HUES6 (cell line): ENCODE results near the gene P2RX7.
"Not testable (repeated sequence)": the region's sequence is repeated elsewhere in the genome, so short reads cannot be mapped to it uniquely, and the experiment has no call there.

Experiments
- H3K27ac ChIP-seq: 2 replicates; pipeline ENCODE4 v1.7.0; 2013; ENCODE audit warnings: low read depth, mild to moderate bottlenecking, low read length, inconsistent platforms
- H3K27me3 ChIP-seq: 2 replicates; pipeline ENCODE4 v1.6.1; 2013; ENCODE audit warnings: low read length; ENCODE audit not compliant: control insufficient read depth, insufficient read depth
- H3K36me3 ChIP-seq: 2 replicates; pipeline ENCODE4 v1.6.1; 2013; ENCODE audit warnings: low read length; ENCODE audit not compliant: control insufficient read depth, insufficient read depth
- H3K4me1 ChIP-seq: 2 replicates; pipeline ENCODE4 v1.6.1; 2013; ENCODE audit warnings: low read length; ENCODE audit not compliant: control insufficient read depth, insufficient read depth
- H3K4me3 ChIP-seq: 2 replicates; pipeline ENCODE4 v1.5.1; 2013; ENCODE audit warnings: low read depth, low read length
- H3K9ac ChIP-seq: one replicate; pipeline ENCODE4 v1.6.1; 2013; ENCODE audit warnings: mild to moderate bottlenecking, low read length
- H3K9me3 ChIP-seq: 2 replicates; pipeline ENCODE4 v1.6.1; 2013; ENCODE audit warnings: low read depth, low read length; ENCODE audit not compliant: control insufficient read depth, insufficient read depth

P2RX7 gene

GRCh38 chr12:121159467-121160307 lies 27.0 kb downstream of the P2RX7 start:
- Histone ChIP-seq H3K4me3 (no peak overlapping the region), H3K9ac (no peak overlapping the region), H3K4me1 (no peaks in the 10 kb centered on the region), H3K36me3 (no peaks in the 10 kb centered on the region), H3K9me3 (peaks cover 5% of the 10 kb centered on the region; the same call in 1 of the 2 replicates), H3K27me3 (no peaks in the 10 kb centered on the region; the same call in 1 of the 2 replicates), H3K27ac (no peak overlapping the region)

- Histone ChIP-seq H3K27me3 (no peaks in the 10 kb centered on the region), H3K9ac (no peak overlapping the region)
Measured at GRCh38 chr12:121162384-121162783, 29.7 kb downstream of the P2RX7 start.

GRCh38 chr12:121162985-121163384 lies 30.3 kb downstream of the P2RX7 start:
- H3K27ac ChIP-seq, result no peak overlapping the region
- H3K36me3 ChIP-seq, result no peaks in the 10 kb centered on the region
- peaks cover 2% of the 10 kb centered on the region; the same call in 1 of the 2 replicates for H3K9me3 ChIP-seq
- no peak overlapping the region for H3K4me3 ChIP-seq
- H3K9ac ChIP-seq, result no peak overlapping the region
- no peaks in the 10 kb centered on the region for H3K27me3 ChIP-seq
- no peaks in the 10 kb centered on the region for H3K4me1 ChIP-seq

More at GRCh38 chr12:121162384-121162783, 29.7 kb downstream of the P2RX7 start:
- peaks cover 5% of the 10 kb centered on the region; the same call in 1 of the 2 replicates for H3K9me3 ChIP-seq
- H3K4me1 ChIP-seq, result no peaks in the 10 kb centered on the region
- no peak overlapping the region for H3K4me3 ChIP-seq
- H3K36me3 ChIP-seq, result no peaks in the 10 kb centered on the region
- no peak overlapping the region for H3K27ac ChIP-seq

DNA sequence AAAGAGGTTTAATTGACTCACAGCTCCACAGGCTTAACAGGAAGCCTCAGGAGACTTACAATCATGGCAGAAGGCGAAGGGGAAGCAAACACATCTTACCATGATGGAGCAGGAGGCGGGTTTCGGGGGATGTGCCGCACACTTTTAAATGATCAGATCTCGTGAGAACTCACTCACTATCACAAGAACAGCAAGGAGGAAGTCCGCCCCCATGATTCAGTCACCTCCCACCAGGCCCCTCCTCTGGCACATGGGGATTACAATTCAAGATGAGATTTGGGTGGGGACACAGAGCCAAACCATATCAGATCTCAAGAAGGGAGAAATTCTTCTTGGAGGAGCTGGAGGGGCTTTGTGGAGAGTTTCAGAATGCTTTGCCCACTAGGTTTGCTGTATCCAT lies 32.2 kb downstream of the P2RX7 start:
- H3K36me3 ChIP-seq, H3K9me3 ChIP-seq, H3K27me3 ChIP-seq: not testable (repeated sequence)

DNA sequence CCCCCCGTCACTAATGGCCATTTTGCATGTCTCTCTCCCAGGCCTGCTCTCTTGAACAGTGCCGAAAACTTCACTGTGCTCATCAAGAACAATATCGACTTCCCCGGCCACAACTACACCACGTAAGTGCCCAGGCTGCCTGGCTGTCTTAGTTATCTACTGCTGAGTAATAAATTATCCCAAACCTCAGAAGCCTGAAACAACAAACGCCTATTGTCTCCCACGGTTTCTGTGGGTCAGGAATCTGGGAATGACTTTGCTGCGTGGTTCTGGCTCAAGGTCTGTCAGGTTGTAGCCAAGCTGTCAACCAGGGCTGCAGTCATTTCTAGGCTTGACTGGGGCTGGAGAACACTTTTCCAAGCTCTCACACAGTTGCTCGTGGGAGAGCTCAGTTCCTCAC lies 32.6 kb downstream of the P2RX7 start:
- H3K27ac ChIP-seq, result no peak overlapping the region
- no peaks in the 10 kb centered on the region for H3K4me1 ChIP-seq
- no peaks in the 10 kb centered on the region for H3K9me3 ChIP-seq
- no peak overlapping the region for H3K4me3 ChIP-seq
- no peak overlapping the region for H3K9ac ChIP-seq
- H3K27me3 ChIP-seq, result no peaks in the 10 kb centered on the region
- no peaks in the 10 kb centered on the region for H3K36me3 ChIP-seq

More for the DNA sequence above, 32.2 kb downstream of the P2RX7 start:
- not testable (repeated sequence) for H3K4me1 ChIP-seq, H3K4me3 ChIP-seq, H3K9ac ChIP-seq, H3K27ac ChIP-seq

DNA sequence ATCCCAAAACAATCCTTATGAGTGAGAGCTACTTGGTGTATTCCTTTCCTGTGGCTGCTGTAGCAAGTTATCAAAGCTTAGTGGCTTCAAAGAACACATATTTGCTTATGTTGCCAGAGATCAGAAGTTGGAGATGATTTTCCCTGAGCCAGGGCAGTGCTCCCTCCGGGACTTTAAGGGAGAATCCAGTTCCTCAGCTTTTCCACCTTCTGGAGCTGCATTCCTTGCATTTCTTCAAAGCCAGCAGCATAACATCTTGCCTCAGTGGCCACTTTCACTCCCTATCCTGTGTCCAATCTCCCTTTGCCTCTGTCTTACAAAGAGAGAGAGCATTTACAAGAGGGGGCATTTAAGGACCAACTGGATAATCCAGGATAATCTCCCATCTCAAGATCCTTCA lies 33.7 kb downstream of the P2RX7 start:
- Histone ChIP-seq H3K9ac (no peak overlapping the region), H3K4me1 (no peaks in the 10 kb centered on the region), H3K27ac (no peak overlapping the region), H3K36me3 (no peaks in the 10 kb centered on the region), H3K4me3 (no peak overlapping the region), H3K27me3 (no peaks in the 10 kb centered on the region), H3K9me3 (no peaks in the 10 kb centered on the region)

DNA sequence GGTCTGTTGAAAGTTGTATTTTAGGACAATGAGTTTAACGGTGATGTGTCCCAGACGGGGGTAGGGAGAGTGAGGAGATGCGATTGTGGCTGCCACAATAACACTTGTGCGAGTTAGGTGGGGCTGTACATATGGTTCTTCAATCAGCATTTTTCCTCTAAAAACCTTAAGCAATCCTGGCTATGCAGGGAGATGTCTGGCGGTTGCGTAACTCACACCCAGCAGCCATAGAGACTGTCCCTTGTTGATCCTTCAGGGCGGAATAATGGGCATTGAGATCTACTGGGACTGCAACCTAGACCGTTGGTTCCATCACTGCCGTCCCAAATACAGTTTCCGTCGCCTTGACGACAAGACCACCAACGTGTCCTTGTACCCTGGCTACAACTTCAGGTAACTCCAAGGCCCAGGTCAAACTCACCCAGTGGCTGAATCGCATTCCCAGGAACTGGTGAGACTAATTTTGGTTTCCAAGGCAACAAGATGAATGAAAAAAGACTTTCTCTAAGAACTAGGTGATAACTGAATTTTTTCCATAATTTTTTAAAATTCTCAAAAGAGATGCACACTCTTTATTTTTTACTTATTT lies 34.6 kb downstream of the P2RX7 start:
- H3K4me1 ChIP-seq, result no peaks in the 10 kb centered on the region
- no peaks in the 10 kb centered on the region for H3K27me3 ChIP-seq
- no peaks in the 10 kb centered on the region for H3K36me3 ChIP-seq
- no peak overlapping the region for H3K4me3 ChIP-seq
- no peaks in the 10 kb centered on the region for H3K9me3 ChIP-seq
- no peak overlapping the region for H3K9ac ChIP-seq
- H3K27ac ChIP-seq, result no peak overlapping the region

- H3K4me3 ChIP-seq, result no peak overlapping the region
- no peak overlapping the region for H3K27ac ChIP-seq
- H3K27me3 ChIP-seq, result no peaks in the 10 kb centered on the region
- no peaks in the 10 kb centered on the region for H3K4me1 ChIP-seq
- H3K36me3 ChIP-seq, result no peaks in the 10 kb centered on the region
- no peaks in the 10 kb centered on the region for H3K9me3 ChIP-seq
- no peak overlapping the region for H3K9ac ChIP-seq
Measured at GRCh38 chr12:121167951-121168350, 35.3 kb downstream of the P2RX7 start.

DNA sequence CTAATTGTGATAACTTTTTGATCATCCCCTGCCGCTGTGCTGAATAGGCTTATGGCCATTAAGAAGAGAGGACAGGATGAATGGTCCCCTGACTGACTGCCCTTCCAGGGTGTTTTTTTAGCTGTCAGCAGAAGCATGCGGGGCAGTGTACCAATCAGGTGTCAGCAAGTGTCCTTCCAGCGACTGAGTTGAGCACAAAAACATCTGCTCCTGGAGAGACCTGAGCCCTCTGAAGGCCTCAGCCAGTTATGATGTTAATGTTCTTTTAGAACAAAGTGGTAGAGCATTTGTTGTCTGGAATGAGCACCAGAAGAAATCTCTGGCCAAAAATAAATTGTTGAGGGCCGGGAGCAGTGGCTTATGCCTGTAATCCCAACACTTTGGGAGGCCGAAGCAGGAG lies 37.5 kb downstream of the P2RX7 start:
- Histone ChIP-seq H3K9ac (no peak overlapping the region), H3K27me3 (no peaks in the 10 kb centered on the region), H3K27ac (no peak overlapping the region), H3K4me3 (no peak overlapping the region), H3K9me3 (no peaks in the 10 kb centered on the region), H3K4me1 (no peaks in the 10 kb centered on the region), H3K36me3 (no peaks in the 10 kb centered on the region)

DNA sequence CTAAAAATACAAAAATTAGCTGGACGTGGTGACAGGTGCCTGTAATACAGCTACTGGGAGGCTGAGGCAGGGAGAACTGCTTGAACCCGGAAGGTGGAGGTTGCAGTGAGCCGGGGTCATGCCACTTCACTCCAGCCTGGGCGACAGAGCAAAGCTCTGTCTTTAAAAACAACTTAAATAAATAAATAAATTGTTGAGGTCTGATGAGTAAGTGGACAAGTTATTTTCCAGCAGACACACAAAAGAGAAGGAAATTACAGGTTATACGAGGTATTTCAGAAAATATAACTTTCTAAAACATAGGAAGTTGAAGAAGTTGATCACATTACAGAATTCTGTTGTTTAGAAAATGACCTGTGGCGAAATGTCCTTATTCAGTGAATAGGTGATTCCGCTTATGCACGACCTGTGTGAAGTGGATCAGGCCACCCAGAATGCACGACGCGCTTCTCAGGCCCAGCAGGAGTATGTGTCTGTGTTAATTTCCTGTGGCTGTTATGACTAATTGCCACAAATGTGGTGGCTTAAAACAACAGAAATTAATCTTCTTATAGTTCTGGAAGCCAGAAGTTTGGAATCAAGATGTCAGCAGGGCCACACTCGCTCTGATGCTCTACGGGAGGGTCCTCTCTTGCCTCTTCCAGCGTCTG lies 38.1 kb downstream of the P2RX7 start:
- Histone ChIP-seq H3K27ac (no peak overlapping the region), H3K9me3 (no peaks in the 10 kb centered on the region), H3K36me3 (no peaks in the 10 kb centered on the region), H3K9ac (no peak overlapping the region), H3K4me1 (no peaks in the 10 kb centered on the region), H3K4me3 (no peak overlapping the region), H3K27me3 (no peaks in the 10 kb centered on the region)

GRCh38 chr12:121172145-121172544 lies 39.5 kb downstream of the P2RX7 start:
- Histone ChIP-seq H3K9ac (no peak overlapping the region), H3K9me3 (no peaks in the 10 kb centered on the region)

More at GRCh38 chr12:121172145-121172544, 39.5 kb downstream of the P2RX7 start:
- Histone ChIP-seq H3K36me3 (no peaks in the 10 kb centered on the region), H3K4me3 (no peak overlapping the region), H3K27me3 (no peaks in the 10 kb centered on the region), H3K4me1 (peaks cover 3% of the 10 kb centered on the region; the same call in 1 of the 2 replicates), H3K27ac (no peak overlapping the region)
